K562 (cell line): Measurements from ENCODE around the gene TNNI2. TPM values are rescaled to one million over a fixed set of nuclear protein-coding genes. Genes with fewer than 3 reads are reported as not detected.

ENCODE experiments used
- ATAC-seq: fragments of 200-7000 bp; cut with Tn5 transposase; 3 replicates; pipeline ENCODE4 v1.9.1; 2020; ENCODE audit warnings: moderate library complexity
- BruUV-seq: library from RNA; stranded (reverse); fragments of 400-500 nt; replicated peaks from 2 replicates; lab custom pipeline; 2021; lab: Mats Ljungman, UMichigan
- CTCF ChIA-PET: fragments of 300-600 bp; formaldehyde crosslinking; extraction: SDS; loops from one replicate; lab custom pipeline; 2021; ENCODE audit warnings: low intra/inter-chr PET ratio; lab: Yijun Ruan, JAX
- POLR2A ChIA-PET: fragments of 300-600, 350-650 bp; sonication (Branson Sonifier 250); formaldehyde crosslinking; extraction: SDS; loops from one replicate; lab custom pipeline; 2021; ENCODE audit warnings: antibody characterized with exemption, inconsistent platforms; lab: Yijun Ruan, JAX
- DNase-seq, 4 experiments: peaks; one replicate each; pipeline versions ENCODE4 v3.0.0 to v3.0.0-alpha.2; 2011 to 2018; ENCODE audit warnings: low spot score in 3 of 4, mixed read lengths in 3 of 4; ENCODE audit errors: extremely low read depth in 1 of 4
- FAIRE-seq: peaks from 2 replicates; lab custom pipeline; 2011; peaks lifted over from hg19 to GRCh38; lab: Jason Lieb, UNC
- H2AFZ ChIP-seq: 2 replicates; pipeline ENCODE4 v1.6.0; 2011; ENCODE audit warnings: low read depth, low read length, control low read depth, inconsistent platforms
- H3K27ac ChIP-seq: fragments of 200-600 bp; 3 replicates; pipeline ENCODE4 v1.8.0; 2011; ENCODE audit warnings: low read depth, mild to moderate bottlenecking, control low read depth, inconsistent platforms, low read length, moderate library complexity, mixed read lengths; ENCODE audit errors: extremely low read depth
- H3K27me3 ChIP-seq, 2 experiments: fragments of 300-600 bp in 1 of 2; 2 replicates in 1 of 2; 3 replicates in 1 of 2; pipeline versions ENCODE4 v1.6.0 to v1.8.0; 2011; ENCODE audit warnings: inconsistent platforms in 2 of 2, low read length in 2 of 2, mild to moderate bottlenecking in 1 of 2, mixed read lengths in 1 of 2, moderate library complexity in 1 of 2; ENCODE audit not compliant: control insufficient read depth in 2 of 2, insufficient read depth in 2 of 2
- H3K36me3 ChIP-seq: fragments of 300-600 bp; 3 replicates; pipeline ENCODE4 v1.8.0; 2011; ENCODE audit warnings: mild to moderate bottlenecking, low read length, inconsistent platforms; ENCODE audit not compliant: control insufficient read depth, insufficient read depth
- H3K4me1 ChIP-seq, 2 experiments: fragments of 200-600 bp in 1 of 2; replicated peaks in 1 of 2; 2 replicates in 1 of 2; 3 replicates in 1 of 2; pipeline versions ENCODE4 v1.5.1 to v1.8.0; 2011; ENCODE audit warnings: inconsistent platforms in 2 of 2, low read length in 2 of 2, mild to moderate bottlenecking in 1 of 2, mixed read lengths in 1 of 2, moderate library complexity in 1 of 2; ENCODE audit not compliant: control insufficient read depth in 2 of 2, insufficient read depth in 2 of 2
- H3K4me2 ChIP-seq: 2 replicates; pipeline ENCODE4 v1.6.1; 2011; ENCODE audit warnings: low read length, control low read depth, inconsistent platforms, mixed read lengths; ENCODE audit not compliant: insufficient read depth
- H3K4me3 ChIP-seq: fragments of 200-600 bp; sonication (generic), shearing (Covaris generic); 2 replicates; pipeline ENCODE4 v1.5.1; 2016; ENCODE audit warnings: control low read depth, inconsistent platforms
- H3K79me2 ChIP-seq: fragments of 200-600 bp; 3 replicates; pipeline ENCODE4 v1.8.0; 2011; ENCODE audit warnings: low read length, inconsistent platforms; ENCODE audit not compliant: control insufficient read depth, insufficient read depth
- H3K9ac ChIP-seq, 2 experiments: 2 replicates each; pipeline versions ENCODE4 v1.6.0 to v1.6.1; 2011; ENCODE audit warnings: low read depth in 2 of 2, low read length in 2 of 2, control low read depth in 1 of 2, inconsistent platforms in 1 of 2, mild to moderate bottlenecking in 1 of 2, mixed read lengths in 1 of 2; ENCODE audit not compliant: insufficient read depth in 1 of 2
- H3K9me1 ChIP-seq: one replicate; pipeline ENCODE4 v1.6.0; 2011; ENCODE audit warnings: inconsistent platforms, mild to moderate bottlenecking, low read length, moderate library complexity; ENCODE audit not compliant: control insufficient read depth, insufficient read depth
- H3K9me3 ChIP-seq: replicated peaks from 2 replicates; pipeline ENCODE4 v1.5.1; 2011; ENCODE audit warnings: low read depth, low read length, inconsistent platforms; ENCODE audit not compliant: control insufficient read depth, insufficient read depth
- H4K20me1 ChIP-seq: replicated peaks from 2 replicates; pipeline ENCODE4 v1.6.1; 2011; ENCODE audit warnings: low read length, inconsistent platforms, mixed read lengths; ENCODE audit not compliant: control insufficient read depth, insufficient read depth
- E2F6 ChIP-seq, 2 experiments: IDR thresholded peaks; 2 replicates each; pipeline ENCODE4 v1.6.1; 2011; ENCODE audit warnings: borderline replicate concordance in 1 of 2, control low read depth in 1 of 2, low read depth in 1 of 2, low read length in 1 of 2, mild to moderate bottlenecking in 1 of 2, mixed read lengths in 1 of 2, moderate library complexity in 1 of 2; ENCODE audit not compliant: insufficient read depth in 1 of 2, insufficient read length in 1 of 2, poor library complexity in 1 of 2, severe bottlenecking in 1 of 2; ENCODE audit errors: extremely low read depth in 1 of 2
- GABPB2 ChIP-seq: fragments of 250-450 bp; sonication (Bioruptor Pico); conservative IDR thresholded peaks from 2 replicates; pipeline ENCODE4 v1.5.1; 2021; ENCODE audit warnings: mild to moderate bottlenecking
- HDAC2 ChIP-seq: fragments of 450-650 bp; IDR thresholded peaks from 2 replicates; pipeline ENCODE4 v1.6.1; 2016; ENCODE audit warnings: mild to moderate bottlenecking
- HDAC8 ChIP-seq: fragments of 450-650 bp; IDR thresholded peaks from 2 replicates; pipeline ENCODE4 v1.6.1; 2016; ENCODE audit warnings: mild to moderate bottlenecking, missing genetic modification characterization, moderate library complexity, missing compliant biosample characterization
- MAFK ChIP-seq: IDR thresholded peaks from 2 replicates; pipeline ENCODE4 v1.6.1; 2011; ENCODE audit warnings: low read length, improper control_type of control experiment
- MCM5 ChIP-seq: fragments of 450-650 bp; IDR thresholded peaks from 2 replicates; pipeline ENCODE4 v1.6.1; 2016; ENCODE audit warnings: low read depth
- SETDB1 ChIP-seq: IDR thresholded peaks from one replicate; pipeline ENCODE4 v1.6.1; 2012; ENCODE audit warnings: low read length, control low read depth, inconsistent platforms
- TAF15 ChIP-seq: fragments of 200-400 bp; formaldehyde crosslinking; IDR thresholded peaks from 2 replicates; pipeline ENCODE4 v1.6.1; 2017; ENCODE audit warnings: mild to moderate bottlenecking, low read depth, low read length, moderate library complexity
- TAL1 ChIP-seq: fragments of 450-650 bp; IDR thresholded peaks from 2 replicates; pipeline ENCODE4 v1.6.1; 2016; ENCODE audit warnings: mild to moderate bottlenecking
- ZBED1 ChIP-seq: IDR thresholded peaks from 2 replicates; pipeline ENCODE4 v1.6.1; 2014
- ZBTB11 ChIP-seq, 3 experiments: fragments of 200-800 bp in 1 of 3; fragments of 250-450 bp in 1 of 3; fragments of 450-650 bp in 1 of 3; sonication (Bioruptor Pico) in 1 of 3; sonication (Bioruptor generic) in 1 of 3; formaldehyde crosslinking in 1 of 3; IDR thresholded peaks; 2 replicates each; pipeline versions ENCODE4 v1.6.1 to v1.8.0; 2016 to 2022; ENCODE audit warnings: mild to moderate bottlenecking in 2 of 3, missing genetic modification characterization in 2 of 3, missing compliant biosample characterization in 1 of 3, moderate library complexity in 1 of 3
- ZFP30 ChIP-seq: fragments of 250-450 bp; sonication (Bioruptor Pico); IDR thresholded peaks from 2 replicates; pipeline ENCODE4 v1.8.0; 2022; ENCODE audit warnings: moderate library complexity, mild to moderate bottlenecking, inconsistent platforms, borderline replicate concordance
- ZNF133 ChIP-seq: fragments of 250-450 bp; sonication (Bioruptor Pico); IDR thresholded peaks from 2 replicates; pipeline ENCODE4 v1.4.0; 2020; ENCODE audit warnings: mild to moderate bottlenecking
- ZNF24 ChIP-seq: fragments of 450-650 bp; IDR thresholded peaks from 2 replicates; pipeline ENCODE4 v1.6.1; 2016
- ZNF316 ChIP-seq: fragments of 450-650 bp; IDR thresholded peaks from 2 replicates; pipeline ENCODE4 v1.6.1; 2016
- ZNF445 ChIP-seq: fragments of 250-450 bp; sonication (Bioruptor Pico); IDR thresholded peaks from 2 replicates; pipeline ENCODE4 v1.4.0; 2020; ENCODE audit warnings: low read depth, mild to moderate bottlenecking, moderate library complexity
- WGBS: fragments of 100-300 bp; shearing (Covaris generic); methylation state at CpG from one replicate; pipeline ENCODE4 v1.1.6; 2016; ENCODE audit warnings: low coverage, mixed read lengths; ENCODE audit not compliant: insufficient coverage; ENCODE audit errors: missing lambda C conversion rate; 5-methylcytosine and 5-hydroxymethylcytosine counted together
- in situ Hi-C: fragments of 300-500 bp; cut with MboI; formaldehyde crosslinking; loops from 4 replicates; pipeline ENCODE4 v1.15.0; 2018; ENCODE audit warnings: inconsistent platforms, mixed read lengths
- intact Hi-C: fragments of 100-400 bp; cut with micrococcal nuclease; formaldehyde crosslinking; loops from 2 replicates; pipeline ENCODE4 v1.14.2; 2022
- polyA plus RNA-seq, 8 experiments: library from polyadenylated mRNA; depleted of rRNA in 4 of 8; stranded (reverse) in 5 of 8; unstranded in 3 of 8; fragments of >200 nt; fragmentation: Nextera tagmentation in 2 of 8; fragmentation: Illumina TruSeq in 1 of 8; extraction: Ambion mirVana in 2 of 8; extraction: Trizol in 1 of 8; gene quantifications; 2 replicates each; pipeline versions ENCODE4 v1.2.1 to v1.2.3, GENCODE V29; 2011 to 2014; ENCODE audit warnings: inconsistent platforms in 1 of 8, missing spikeins in 1 of 8
- total RNA-seq, 7 experiments: library from RNA; depleted of rRNA in 6 of 7; stranded (reverse); fragments of >200 nt in 6 of 7; fragmentation: Illumina TruSeq in 2 of 7; extraction: Trizol in 2 of 7; gene quantifications; 2 replicates each; pipeline versions ENCODE4 v1.2.1 to v1.2.3, GENCODE V29; 2011 to 2021; ENCODE audit warnings: low replicate concordance in 1 of 7

Gene TNNI2
- total and polyA plus RNA-seq, 9 of the 15 experiments (the other 6 are each of a cell fraction or from before 2014, with no cell fraction given) = not detected

- TF ChIP-seq TAL1 (no peak), ZNF24 (no peak), ZBED1 (no peak), GABPB2 (CRISPR knock-in tag) (no peak), TAF15 (no peak), MAFK (no peak), ZNF133 (CRISPR knock-in tag) (no peak), SETDB1 (no peak), ZNF445 (no peak), E2F6 (IDR thresholded peaks at IDR 0.05; ENCODE audit: borderline replicate concordance in 1 of 2, extremely low read depth in 1 of 2, insufficient read depth in 1 of 2, insufficient read length in 1 of 2, low read depth in 1 of 2, low read length in 1 of 2, poor library complexity in 1 of 2, severe bottlenecking in 1 of 2) (no peak), HDAC2 (no peak), ZNF316 (no peak), ZBTB11 (CRISPR knock-in tag; IDR thresholded peaks at IDR 0.05) (no peak), ZFP30 (CRISPR knock-in tag) (no peak), MCM5 (no peak), HDAC8 (tag) (no peak)
- TF ChIP-seq, all 486 proteins: peak for 0
- POLR2A ChIA-PET = no interaction called here
- DNase-seq (no peak), ATAC-seq (no peak), FAIRE-seq (no peak)
- Histone ChIP-seq H3K27me3 (peaks cover 23 to 74% of the 10 kb centered on the region in 2 experiments; a peak in 4 of 5 replicates), H2AFZ (no peak overlapping the region), H3K4me2 (no peak overlapping the region), H3K4me1 (peaks cover 0 to 37% of the 10 kb centered on the region in 2 experiments; a peak in 2 of 5 replicates), H3K9ac (no peak overlapping the region), H3K9me3 (no peaks in the 10 kb centered on the region), H3K27ac (no peak overlapping the region), H3K36me3 (no peaks in the 10 kb centered on the region), H3K79me2 (no peaks in the 10 kb centered on the region), H3K9me1 (no peaks in the 10 kb centered on the region), H3K4me3 (no peak overlapping the region), H4K20me1 (0 out of 2 replicates have a peak, but pooled peaks cover 5% of the 10 kb centered on the region)
- in situ Hi-C loops (no loop called here), intact Hi-C loops (no loop called here)
- no TSS peak for BruUV-seq
- WGBS = 3% methylated on average over 15 of the region's 15 CpGs
- CTCF ChIA-PET = no interaction called here
These were observed 28.0 kb downstream of the TNNI2 start for GRCh38 chr11:1866776-1867175.
